PC-3 (cell line): ENCODE data around the gene ARPP19.

Experiments
- CTCF ChIP-seq: fragments of 300-600 bp; sonication (generic); conservative IDR thresholded peaks from 2 replicates; pipeline ENCODE4 v1.5.1; 2017; ENCODE audit warnings: antibody characterized with exemption, low read depth, mild to moderate bottlenecking, low read length
- EZH2 ChIP-seq: fragments of 300-600 bp; sonication (generic); IDR thresholded peaks from one replicate; pipeline ENCODE4 v1.6.1; 2017; ENCODE audit warnings: antibody characterized with exemption, mild to moderate bottlenecking, low read length; ENCODE audit not compliant: unreplicated experiment
- EZH2phosphoT487 ChIP-seq: fragments of 300-600 bp; sonication (generic); IDR thresholded peaks from 2 replicates; pipeline ENCODE4 v1.6.1; 2018; ENCODE audit warnings: mild to moderate bottlenecking, antibody characterized with exemption, low read length, borderline replicate concordance

DNA sequence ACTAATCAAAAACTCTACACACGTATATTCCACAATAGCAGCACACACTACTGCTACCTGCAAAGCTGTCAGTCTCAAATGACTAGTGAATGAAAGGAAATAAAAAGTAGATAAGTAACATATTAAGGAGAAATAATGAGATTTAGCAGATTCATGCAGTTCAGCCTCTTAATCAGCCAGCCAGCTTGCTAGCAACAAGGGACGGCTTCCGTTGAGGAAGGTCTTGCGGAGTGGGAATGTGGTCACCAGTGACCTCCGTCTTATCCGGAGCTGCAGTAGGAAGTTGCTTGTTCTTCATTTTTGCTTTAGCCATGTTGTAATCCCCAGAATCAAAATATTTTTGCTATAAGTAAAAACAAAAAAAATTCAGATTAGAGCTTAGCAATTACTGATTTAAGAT is 17.1 kb downstream of the ARPP19 start:
- TF ChIP-seq CTCF (no peak), EZH2phosphoT487 (no peak), EZH2 (no peak)
